GM12878 (cell line): ENCODE data around the gene CMC4. TPM values are rescaled to one million over a fixed set of nuclear protein-coding genes. Genes with fewer than 3 reads are reported as not detected.

Experiments used
- ATAC-seq: fragments of 200-7000 bp; cut with Tn5 transposase; 3 replicates; pipeline ENCODE4 v1.9.1; 2020; ENCODE audit warnings: mild to moderate bottlenecking, moderate library complexity
- BruUV-seq: library from RNA; stranded (reverse); fragments of 400-500 nt; replicated peaks from 2 replicates; lab custom pipeline; 2021; lab: Mats Ljungman, UMichigan
- CTCF ChIA-PET: fragments of 300-600 bp; sonication (Branson Sonifier 250); formaldehyde crosslinking; extraction: SDS; loops from one replicate; lab custom pipeline; 2021; ENCODE audit warnings: inconsistent platforms; lab: Yijun Ruan, JAX
- POLR2A ChIA-PET: fragments of 350-600 bp; formaldehyde crosslinking; extraction: SDS; loops from one replicate; lab custom pipeline; 2021; ENCODE audit warnings: inconsistent platforms; lab: Charles Lee
- RAD21 ChIA-PET: fragments of 300-600 bp; sonication (Branson Sonifier 250); formaldehyde crosslinking; loops from one replicate; lab custom pipeline; 2023; ENCODE audit warnings: antibody characterized with exemption; ENCODE audit not compliant: unreplicated experiment; lab: Charles Lee
- SMC1A ChIA-PET: fragments of 300-600 bp; sonication (Branson Sonifier 250); formaldehyde crosslinking; loops from one replicate; lab custom pipeline; 2023; ENCODE audit not compliant: unreplicated experiment, uncharacterized antibody; lab: Charles Lee
- DNase-seq: peaks from one replicate; pipeline ENCODE4 v3.0.0-alpha.2; 2011; ENCODE audit warnings: low read depth, low spot score
- FAIRE-seq: peaks from 3 replicates; lab custom pipeline; 2011; peaks lifted over from hg19 to GRCh38; lab: Jason Lieb, UNC
- H2AFZ ChIP-seq: 2 replicates; pipeline ENCODE4 v1.6.0; 2011; ENCODE audit warnings: low read depth, low read length, control low read depth; ENCODE audit not compliant: control insufficient read depth
- H3K27ac ChIP-seq: 2 replicates; pipeline ENCODE4 v1.5.1; 2011; ENCODE audit warnings: control low read depth; ENCODE audit not compliant: control insufficient read depth, insufficient read depth
- H3K27me3 ChIP-seq, 2 experiments: replicated peaks in 1 of 2; 2 replicates each; pipeline versions ENCODE4 v1.6.0 to v1.6.1; 2011; ENCODE audit warnings: low read length in 1 of 2; ENCODE audit not compliant: control insufficient read depth in 2 of 2, insufficient read depth in 2 of 2
- H3K36me3 ChIP-seq, 2 experiments: 2 replicates each; pipeline ENCODE4 v1.5.1; 2011; ENCODE audit warnings: low read length in 1 of 2; ENCODE audit not compliant: control insufficient read depth in 2 of 2, insufficient read depth in 2 of 2
- H3K4me1 ChIP-seq: 2 replicates; pipeline ENCODE4 v1.6.1; 2011; ENCODE audit warnings: mild to moderate bottlenecking, low read length, moderate library complexity, mixed read lengths; ENCODE audit not compliant: control insufficient read depth, insufficient read depth
- H3K4me2 ChIP-seq: 2 replicates; pipeline ENCODE4 v1.6.0; 2011; ENCODE audit warnings: control low read depth; ENCODE audit not compliant: control insufficient read depth, insufficient read depth
- H3K4me3 ChIP-seq: fragments of 200-600 bp; sonication (generic); 2 replicates; pipeline ENCODE4 v1.5.1; 2016
- H3K79me2 ChIP-seq: 2 replicates; pipeline ENCODE4 v1.6.0; 2011; ENCODE audit warnings: low read length; ENCODE audit not compliant: control insufficient read depth, insufficient read depth
- H3K9ac ChIP-seq: 2 replicates; pipeline ENCODE4 v1.8.0; 2011; ENCODE audit warnings: low read length, control low read depth, mixed read lengths; ENCODE audit not compliant: control insufficient read depth, insufficient read depth
- H3K9me3 ChIP-seq: replicated peaks from 3 replicates; pipeline ENCODE4 v1.5.1; 2011; ENCODE audit warnings: mild to moderate bottlenecking, low read length; ENCODE audit not compliant: control insufficient read depth, insufficient read depth
- H4K20me1 ChIP-seq: 2 replicates; pipeline ENCODE4 v1.6.0; 2011; ENCODE audit not compliant: control insufficient read depth, insufficient read depth
- ATF7 ChIP-seq: fragments of 450-650 bp; IDR thresholded peaks from 2 replicates; pipeline ENCODE4 v1.6.1; 2016; ENCODE audit warnings: low read depth, mild to moderate bottlenecking
- CBFB ChIP-seq: IDR thresholded peaks from 2 replicates; pipeline ENCODE4 v1.6.1; 2016; ENCODE audit warnings: antibody characterized with exemption, low read depth
- CHD4 ChIP-seq: fragments of 200-600 bp; sonication (generic); IDR thresholded peaks from 2 replicates; pipeline ENCODE4 v1.6.1; 2016; ENCODE audit warnings: mild to moderate bottlenecking
- CTCF ChIP-seq, 3 experiments: IDR thresholded peaks in 2 of 3; conservative IDR thresholded peaks in 1 of 3; 2 replicates each; pipeline ENCODE4 v1.5.1; 2011; ENCODE audit warnings: low read depth in 3 of 3, low read length in 3 of 3, mild to moderate bottlenecking in 3 of 3, control low read depth in 2 of 3, moderate library complexity in 2 of 3, inconsistent platforms in 1 of 3, mixed read lengths in 1 of 3; ENCODE audit not compliant: control insufficient read depth in 2 of 3, insufficient read depth in 1 of 3; ENCODE audit errors: extremely low read depth in 1 of 3
- E2F8 ChIP-seq: fragments of 450-650 bp; IDR thresholded peaks from 2 replicates; pipeline ENCODE4 v1.6.1; 2018; ENCODE audit warnings: mild to moderate bottlenecking, low read depth, moderate library complexity; ENCODE audit not compliant: partially characterized antibody
- ETV6 ChIP-seq, 2 experiments: fragments of 450-650 bp in 1 of 2; IDR thresholded peaks in 1 of 2; conservative IDR thresholded peaks in 1 of 2; 2 replicates each; pipeline ENCODE4 v1.6.1; 2014; ENCODE audit warnings: antibody characterized with exemption in 1 of 2, borderline replicate concordance in 1 of 2, low read depth in 1 of 2, mild to moderate bottlenecking in 1 of 2, moderate library complexity in 1 of 2
- FOXK2 ChIP-seq: fragments of 450-650 bp; IDR thresholded peaks from 2 replicates; pipeline ENCODE4 v1.6.1; 2017; ENCODE audit warnings: mild to moderate bottlenecking, moderate library complexity
- MXI1 ChIP-seq: fragments of 150-350 bp; IDR thresholded peaks from 2 replicates; pipeline ENCODE4 v1.6.1; 2011; ENCODE audit warnings: low read depth, mild to moderate bottlenecking, inconsistent platforms, low read length, improper control_type of control experiment
- RAD51 ChIP-seq: fragments of 450-650 bp; IDR thresholded peaks from 2 replicates; pipeline ENCODE4 v1.6.1; 2016; ENCODE audit warnings: moderate library complexity, mild to moderate bottlenecking, inconsistent platforms
- TCF12 ChIP-seq: IDR thresholded peaks from 2 replicates; pipeline ENCODE4 v1.6.1; 2011; ENCODE audit warnings: low read depth, mild to moderate bottlenecking, low read length
- WRNIP1 ChIP-seq: IDR thresholded peaks from 2 replicates; pipeline ENCODE4 v1.6.1; 2011; ENCODE audit warnings: low read depth, low read length, improper control_type of control experiment, borderline replicate concordance
- ZBTB11 ChIP-seq: fragments of 450-650 bp; formaldehyde crosslinking; IDR thresholded peaks from 2 replicates; pipeline ENCODE4 v1.5.0; 2022; ENCODE audit warnings: mild to moderate bottlenecking, missing genetic modification characterization
- ZNF24 ChIP-seq: fragments of 450-650 bp; IDR thresholded peaks from 2 replicates; pipeline ENCODE4 v1.6.1; 2017; ENCODE audit warnings: antibody characterized with exemption, mild to moderate bottlenecking
- WGBS: methylation state at CpG from one replicate; pipeline ENCODE4 v1.1.6; 2016; ENCODE audit warnings: low lambda C conversion rate; ENCODE audit not compliant: insufficient replicate concordance, insufficient coverage; ENCODE audit errors: missing lambda C conversion rate; 5-methylcytosine and 5-hydroxymethylcytosine counted together
- in situ Hi-C: fragments of 300-500 bp; cut with MboI; formaldehyde crosslinking; loops from 9 replicates; pipeline ENCODE4 v1.14.3; 2018; ENCODE audit warnings: mixed read lengths
- intact Hi-C: fragments of 100-400 bp; cut with micrococcal nuclease; formaldehyde crosslinking; loops from one replicate; pipeline ENCODE4 v1.14.2; 2022; ENCODE audit not compliant: unreplicated experiment
- polyA plus RNA-seq, 11 experiments: library from polyadenylated mRNA; depleted of rRNA in 4 of 11; unstranded in 6 of 11; stranded (reverse) in 5 of 11; fragments of >200 nt; fragmentation: Nextera tagmentation in 4 of 11; fragmentation: Illumina TruSeq in 1 of 11; extraction: Ambion mirVana in 4 of 11; extraction: Trizol in 1 of 11; gene quantifications; 1 replicate in 1 of 11; 2 replicates in 10 of 11; pipeline versions ENCODE4 v1.2.1 to v1.2.3, GENCODE V29; 2011 to 2016; ENCODE audit warnings: inconsistent platforms in 2 of 11, missing spikeins in 2 of 11, low read depth in 1 of 11
- total RNA-seq, 4 experiments: library from RNA; depleted of rRNA in 3 of 4; stranded (reverse); fragments of >200 nt in 3 of 4; fragmentation: Illumina TruSeq in 1 of 4; extraction: Trizol in 1 of 4; gene quantifications; 2 replicates each; pipeline versions ENCODE4 v1.2.1 to v1.2.3, GENCODE V29; 2013 to 2021

CMC4 gene
- total and polyA plus RNA-seq, 10 of the 15 experiments (the other 5 are each of a cell fraction or from before 2014, with no cell fraction given) = 5.8 to 36.4 (median 21.0) TPM

GRCh38 chrX:155020591-155020990 lies 50.3 kb downstream of the CMC4 start:
- Histone ChIP-seq H3K9ac (no peak overlapping the region), H3K4me2 (no peak overlapping the region), H2AFZ (no peak overlapping the region), H4K20me1 (no peaks in the 10 kb centered on the region), H3K27me3 (no peaks in the 10 kb centered on the region), H3K4me1 (no peaks in the 10 kb centered on the region), H3K9me3 (no peaks in the 10 kb centered on the region), H3K36me3 (no peaks in the 10 kb centered on the region), H3K4me3 (no peak overlapping the region), H3K27ac (no peak overlapping the region), H3K79me2 (no peaks in the 10 kb centered on the region)
- POLR2A ChIA-PET = no interaction called here
- WGBS = 4% methylated on average over 3 of the region's 3 CpGs
- FAIRE-seq (no peak), DNase-seq (no peak), ATAC-seq (no peak)
- intact Hi-C loops = no loop called here
- TF ChIP-seq MXI1 = no peak
- TF ChIP-seq E2F8 = no peak
- no peak for TF ChIP-seq FOXK2
- no peak for TF ChIP-seq CTCF (IDR thresholded peaks at IDR 0.05 in 2 of 3, conservative IDR thresholded peaks at IDR 0.05 in 1 of 3; ENCODE audit: control insufficient read depth in 2 of 3, extremely low read depth in 1 of 3, insufficient read depth in 1 of 3, low read depth in 3 of 3, low read length in 3 of 3)
- TF ChIP-seq WRNIP1 = no peak
- no peak for TF ChIP-seq TCF12
- no peak for TF ChIP-seq ATF7
- TF ChIP-seq ZNF24 = no peak
- no peak for TF ChIP-seq ETV6 (conservative IDR thresholded peaks at IDR 0.05 in 1 of 2, IDR thresholded peaks at IDR 0.05 in 1 of 2; ENCODE audit: borderline replicate concordance in 1 of 2, low read depth in 1 of 2)
- TF ChIP-seq RAD51 = no peak
- TF ChIP-seq CHD4 = no peak
- no peak for TF ChIP-seq CBFB
- TF ChIP-seq ZBTB11 (CRISPR knock-in tag) = no peak
- in situ Hi-C loops = no loop called here
- no TSS peak for BruUV-seq
- RAD21 ChIA-PET = no interaction called here
- CTCF ChIA-PET = interaction anchor here (0.8 kb wide), 1 partner anchor 36 kb away, joined by 3 read pairs; no protein-coding TSS in a partner anchor
- SMC1A ChIA-PET = no interaction called here
